AG09319 (cell line): ENCODE results near the gene HEXIM1.
A peak's percentile ranks its signal among the peaks of the same experiment; 100 is the strongest.

Experiments
- DNase-seq: peaks from one replicate; pipeline ENCODE4 v3.0.0-alpha.2; 2010; ENCODE audit warnings: low read depth; ENCODE audit errors: extremely low read depth
- TF ChIP-seq, protein P1 (sequence below): IDR thresholded peaks from 2 replicates; pipeline ENCODE4 v1.5.1; 2011; ENCODE audit warnings: low read depth, mild to moderate bottlenecking, inconsistent platforms, low read length, moderate library complexity

HEXIM1 gene

DNA sequence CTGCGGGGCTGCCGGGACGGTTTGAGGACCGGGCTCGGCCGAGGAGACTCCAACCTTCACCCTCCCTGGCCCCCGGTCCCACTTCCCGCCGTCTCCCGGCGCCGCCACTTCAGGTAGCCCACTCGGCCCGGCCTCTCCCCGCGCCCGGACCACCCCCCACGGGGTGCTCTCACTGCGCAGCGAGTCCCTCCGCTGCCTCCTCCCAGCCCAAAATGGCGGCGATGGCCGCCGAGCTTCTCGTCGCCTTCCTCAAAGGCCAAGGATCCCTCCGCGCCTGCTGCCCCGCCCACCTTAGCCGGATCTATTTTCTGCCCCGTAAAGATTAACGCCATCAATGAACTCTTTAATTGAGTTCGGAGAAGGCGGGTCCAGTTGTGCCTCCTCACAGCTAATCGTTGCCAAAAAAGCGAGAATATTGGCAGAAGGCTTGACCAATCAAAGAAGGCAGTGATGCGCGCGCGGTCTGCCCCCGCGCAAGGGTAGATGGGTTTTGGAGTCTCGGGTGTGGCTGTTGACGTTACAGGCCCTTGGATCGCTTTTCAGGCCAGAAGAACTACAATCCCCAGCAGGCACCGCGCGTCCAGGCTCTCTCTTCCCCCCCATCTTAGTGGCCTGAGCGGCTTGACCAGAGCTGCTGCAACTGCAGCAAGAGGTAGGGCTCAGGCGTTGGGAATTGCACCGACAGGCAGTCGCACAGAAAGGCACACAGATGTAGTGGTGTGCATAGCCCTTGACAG, 13.2 kb downstream of the HEXIM1 start, which contains the start of gene HEXIM2:
Gene HEXIM2 (plus strand): TSS at position 588 of the 737 bp plus-strand sequence. CDS start 919 bp downstream, outside the sequence.
- DNase-seq: peak; percentile 100
- TF ChIP-seq, protein P1, sequence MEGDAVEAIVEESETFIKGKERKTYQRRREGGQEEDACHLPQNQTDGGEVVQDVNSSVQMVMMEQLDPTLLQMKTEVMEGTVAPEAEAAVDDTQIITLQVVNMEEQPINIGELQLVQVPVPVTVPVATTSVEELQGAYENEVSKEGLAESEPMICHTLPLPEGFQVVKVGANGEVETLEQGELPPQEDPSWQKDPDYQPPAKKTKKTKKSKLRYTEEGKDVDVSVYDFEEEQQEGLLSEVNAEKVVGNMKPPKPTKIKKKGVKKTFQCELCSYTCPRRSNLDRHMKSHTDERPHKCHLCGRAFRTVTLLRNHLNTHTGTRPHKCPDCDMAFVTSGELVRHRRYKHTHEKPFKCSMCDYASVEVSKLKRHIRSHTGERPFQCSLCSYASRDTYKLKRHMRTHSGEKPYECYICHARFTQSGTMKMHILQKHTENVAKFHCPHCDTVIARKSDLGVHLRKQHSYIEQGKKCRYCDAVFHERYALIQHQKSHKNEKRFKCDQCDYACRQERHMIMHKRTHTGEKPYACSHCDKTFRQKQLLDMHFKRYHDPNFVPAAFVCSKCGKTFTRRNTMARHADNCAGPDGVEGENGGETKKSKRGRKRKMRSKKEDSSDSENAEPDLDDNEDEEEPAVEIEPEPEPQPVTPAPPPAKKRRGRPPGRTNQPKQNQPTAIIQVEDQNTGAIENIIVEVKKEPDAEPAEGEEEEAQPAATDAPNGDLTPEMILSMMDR: no peak

DNA sequence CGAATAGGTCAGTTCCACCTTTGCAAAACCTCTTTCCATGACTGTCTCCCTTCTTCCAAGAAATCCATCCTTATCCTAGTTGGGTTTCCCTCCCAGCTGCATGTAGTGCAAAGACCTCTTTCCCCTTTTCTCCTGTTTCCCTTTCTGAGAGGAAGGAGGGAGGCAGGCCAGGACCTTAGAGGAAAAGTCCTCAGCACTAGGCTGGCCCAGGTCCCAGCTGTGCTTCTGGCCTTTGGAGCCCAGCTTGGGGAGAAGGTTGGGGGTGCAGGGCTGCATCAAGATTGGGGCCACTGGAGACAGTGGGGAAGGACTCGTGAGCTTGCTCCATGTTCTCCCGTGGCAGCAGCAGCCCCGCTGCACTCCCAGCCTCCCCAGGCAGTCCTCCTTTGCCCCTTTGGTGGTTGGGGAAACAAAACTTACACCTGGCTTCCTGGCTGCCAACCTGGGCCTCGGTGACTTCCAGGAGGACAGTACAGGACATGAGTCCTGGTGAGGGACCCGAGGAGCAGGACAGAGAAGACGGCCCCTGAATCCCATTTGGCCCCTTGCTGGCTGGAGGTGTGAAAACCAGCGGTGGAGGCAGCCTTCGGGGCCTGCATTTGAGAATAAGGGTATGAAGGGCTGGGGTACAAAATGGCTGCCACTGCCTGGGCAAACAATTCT, 13.9 kb downstream of the HEXIM1 start:
- DNase-seq: no peak
- TF ChIP-seq, protein P1: no peak

DNA sequence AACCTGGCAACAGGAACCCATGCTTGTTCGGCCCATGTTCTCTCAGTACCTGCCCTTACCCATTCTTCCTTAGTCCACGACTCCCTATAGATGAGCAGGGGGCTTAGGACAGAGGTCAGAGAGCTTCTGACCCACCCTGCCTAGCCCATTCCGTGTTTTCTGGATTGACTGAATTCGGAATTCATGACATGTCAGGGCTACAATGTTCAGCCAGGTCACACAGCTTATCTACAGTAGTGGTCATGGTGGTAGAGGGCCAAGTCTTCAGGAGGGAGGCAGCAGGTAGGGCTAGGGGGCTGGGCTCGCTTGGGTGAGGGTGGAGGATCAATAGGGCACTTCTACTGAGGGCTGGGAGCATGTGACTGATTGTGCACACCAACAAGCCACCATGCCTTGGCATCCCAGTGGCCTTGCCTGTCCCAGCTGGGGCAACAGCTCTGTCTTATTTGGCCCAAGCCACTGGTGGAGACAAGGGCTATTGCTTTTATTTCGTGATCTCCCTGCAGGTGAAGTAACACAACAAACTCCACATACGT, 16.5 kb downstream of the HEXIM1 start:
- DNase-seq: no peak
- TF ChIP-seq, protein P1: no peak

DNA sequence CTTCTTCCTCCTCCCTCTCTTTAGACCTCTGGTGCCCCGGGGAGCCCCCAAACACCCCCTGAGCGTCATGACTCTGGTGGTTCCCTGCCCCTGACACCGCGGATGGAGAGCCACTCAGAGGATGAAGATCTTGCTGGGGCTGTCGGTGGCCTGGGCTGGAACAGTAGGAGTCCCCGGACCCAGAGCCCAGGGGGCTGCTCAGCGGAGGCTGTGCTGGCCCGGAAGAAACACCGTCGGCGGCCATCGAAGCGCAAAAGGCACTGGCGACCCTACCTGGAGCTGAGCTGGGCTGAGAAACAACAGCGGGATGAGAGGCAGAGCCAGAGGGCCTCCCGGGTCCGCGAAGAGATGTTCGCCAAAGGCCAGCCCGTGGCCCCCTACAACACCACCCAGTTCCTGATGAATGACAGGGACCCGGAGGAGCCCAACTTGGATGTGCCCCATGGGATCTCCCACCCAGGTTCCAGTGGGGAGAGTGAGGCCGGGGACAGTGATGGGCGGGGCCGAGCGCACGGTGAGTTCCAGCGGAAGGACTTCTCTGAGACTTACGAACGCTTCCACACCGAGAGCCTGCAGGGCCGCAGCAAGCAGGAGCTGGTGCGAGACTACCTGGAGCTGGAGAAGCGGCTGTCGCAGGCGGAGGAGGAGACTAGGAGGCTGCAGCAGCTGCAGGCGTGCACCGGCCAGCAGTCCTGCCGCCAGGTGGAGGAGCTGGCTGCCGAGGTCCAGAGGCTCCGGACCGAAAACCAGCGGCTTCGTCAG, 20.9 kb downstream of the HEXIM1 start:
- DNase-seq: no peak
- TF ChIP-seq, protein P1: no peak

DNA sequence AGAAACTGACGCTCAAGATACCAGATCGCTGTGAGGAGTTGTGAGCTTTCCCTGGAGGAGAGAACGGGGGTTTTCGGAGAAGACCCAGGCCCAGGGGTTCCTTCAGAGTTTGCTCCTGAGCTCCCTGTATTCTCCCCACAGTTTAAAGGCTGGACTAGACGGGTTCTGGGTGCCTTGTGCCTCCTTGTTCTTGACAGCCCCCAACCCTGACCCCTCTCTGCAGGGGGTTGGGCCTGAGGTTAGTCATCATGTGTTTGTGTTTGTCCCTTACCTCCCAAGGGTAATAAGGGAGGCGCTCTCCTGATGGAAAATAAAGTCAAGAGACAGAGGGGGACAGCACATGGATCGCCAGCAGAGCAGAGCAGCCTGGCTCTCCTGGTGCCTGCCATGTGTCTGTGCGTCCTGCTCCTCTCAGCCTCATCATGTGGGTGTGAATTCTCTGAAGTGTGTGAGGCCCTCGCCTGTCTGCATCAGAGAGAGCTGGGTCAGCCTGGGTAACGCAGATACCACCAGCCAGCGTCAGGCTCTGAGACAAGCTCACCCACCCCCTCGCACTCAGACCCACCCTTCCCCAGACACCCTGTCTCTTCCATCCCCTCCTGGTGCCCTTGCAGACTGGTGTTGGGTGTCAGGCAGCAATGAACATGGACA, 22.1 kb downstream of the HEXIM1 start:
- no peak for DNase-seq
- TF ChIP-seq, protein P1: no peak

DNA sequence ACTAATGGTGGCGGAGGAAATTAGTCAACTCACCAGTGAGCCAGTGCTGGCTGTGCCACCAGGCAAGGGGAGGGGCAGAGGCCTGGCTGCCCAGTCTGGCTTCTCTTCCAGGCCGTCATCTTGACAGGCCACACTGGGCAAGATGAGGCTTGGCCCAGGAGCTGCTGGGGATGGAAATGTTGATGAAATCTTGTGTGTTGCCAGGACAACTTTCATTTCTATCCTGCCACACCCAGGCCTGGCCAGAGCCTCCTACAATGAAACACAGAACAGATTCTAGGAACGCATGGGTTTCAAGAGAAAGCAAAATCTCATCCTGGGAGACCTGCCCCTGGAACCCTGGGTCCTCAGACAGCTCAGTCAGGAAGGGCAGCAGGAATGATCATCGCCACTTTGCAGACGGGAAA, 22.7 kb downstream of the HEXIM1 start:
- DNase-seq: peak; percentile 78
- TF ChIP-seq, protein P1: no peak
